Limb (tissue), 2 donors: ENCODE results near the gene DTNB.
"Not testable (repeated sequence)": the region's sequence is repeated elsewhere in the genome, so short reads cannot be mapped to it uniquely, and the experiment has no call there.

Source experiments
- DNase-seq, 2 donors: peaks; one replicate each; pipeline ENCODE4 v3.0.0-alpha.2; 2016; ENCODE audit errors: extremely low spot score in 2 of 2

Gene DTNB

DNA sequence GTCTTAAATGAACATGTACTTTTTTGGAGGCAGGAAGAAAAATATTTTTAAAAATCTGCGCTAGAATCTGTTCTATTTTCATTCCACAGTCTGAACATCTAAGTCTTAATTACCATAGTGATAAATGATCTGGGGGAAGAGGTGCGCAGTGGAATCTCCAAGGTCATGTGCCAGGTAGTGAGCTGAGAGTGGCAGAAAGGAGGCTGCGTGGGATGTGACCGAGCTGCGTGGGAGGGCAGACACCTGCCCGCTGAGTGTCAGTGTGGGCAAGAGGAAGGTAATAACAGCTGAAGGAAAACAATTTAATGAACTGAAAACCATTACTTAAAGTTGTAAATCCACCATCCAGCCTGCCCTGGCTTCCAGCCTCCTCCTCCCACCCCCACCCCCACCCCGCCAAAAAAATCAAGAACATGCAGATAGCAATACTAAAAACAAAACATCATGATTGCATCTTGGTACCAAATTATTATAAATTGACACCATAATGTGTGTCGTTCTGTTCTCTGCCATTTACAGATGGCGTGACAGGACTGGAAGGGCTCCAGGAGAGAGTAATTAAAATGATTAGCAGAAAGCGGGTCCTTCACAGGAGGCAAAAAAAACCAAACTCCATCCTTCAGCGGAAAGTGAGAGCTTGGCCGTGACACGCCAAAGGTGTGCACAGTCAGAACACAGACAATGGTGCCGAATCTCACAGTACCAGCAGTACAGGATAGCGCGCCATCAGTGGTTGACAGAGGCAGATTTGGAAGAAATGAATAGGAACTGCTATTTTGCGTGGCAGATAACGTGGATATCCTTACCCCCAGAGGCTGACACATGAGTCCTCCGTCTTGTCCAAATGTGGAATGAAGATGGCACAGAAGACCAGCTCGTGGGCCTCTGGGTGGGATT lies 11.4 kb upstream of the DTNB start:
- no peak for DNase-seq

- DNase-seq = no peak
Observed at GRCh38 chr2:25682082-25682481, 8.7 kb upstream of the DTNB start.

DNA sequence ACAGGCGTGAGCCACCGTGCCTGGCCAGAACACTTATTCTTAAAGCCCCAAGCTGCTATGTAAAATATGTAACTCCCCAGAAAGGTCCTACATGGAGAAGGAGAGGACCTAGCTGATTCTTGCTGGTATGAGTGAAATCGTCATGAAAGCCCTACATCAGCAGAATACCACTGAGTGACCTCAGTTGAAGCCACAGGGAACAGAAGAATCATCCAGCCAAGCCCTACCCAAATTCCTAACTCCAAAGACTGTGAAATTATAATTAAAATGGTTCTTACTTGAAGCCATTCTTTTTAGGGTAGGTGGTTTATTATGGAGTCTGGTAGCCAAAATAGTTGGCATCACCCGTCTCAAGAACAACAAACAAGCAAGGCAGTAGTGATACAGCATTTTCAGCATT lies 4.5 kb upstream of the DTNB start:
- no peak for DNase-seq

DNA sequence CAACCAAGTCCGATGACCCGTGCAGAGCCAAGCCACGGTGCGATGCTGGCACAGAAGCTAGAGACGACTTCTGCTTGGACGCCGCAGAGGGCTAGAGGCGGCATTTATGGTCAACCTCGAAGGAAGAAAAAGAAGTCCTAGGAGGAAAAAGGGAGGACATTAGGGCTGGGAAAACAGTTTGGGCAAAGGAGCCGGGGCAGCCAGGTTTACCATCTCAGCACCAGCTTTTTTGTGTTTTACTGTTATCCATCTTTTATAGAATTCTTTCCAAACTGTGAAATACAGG lies 643 bp upstream of the DTNB start:
- DNase-seq = no peak

DNA sequence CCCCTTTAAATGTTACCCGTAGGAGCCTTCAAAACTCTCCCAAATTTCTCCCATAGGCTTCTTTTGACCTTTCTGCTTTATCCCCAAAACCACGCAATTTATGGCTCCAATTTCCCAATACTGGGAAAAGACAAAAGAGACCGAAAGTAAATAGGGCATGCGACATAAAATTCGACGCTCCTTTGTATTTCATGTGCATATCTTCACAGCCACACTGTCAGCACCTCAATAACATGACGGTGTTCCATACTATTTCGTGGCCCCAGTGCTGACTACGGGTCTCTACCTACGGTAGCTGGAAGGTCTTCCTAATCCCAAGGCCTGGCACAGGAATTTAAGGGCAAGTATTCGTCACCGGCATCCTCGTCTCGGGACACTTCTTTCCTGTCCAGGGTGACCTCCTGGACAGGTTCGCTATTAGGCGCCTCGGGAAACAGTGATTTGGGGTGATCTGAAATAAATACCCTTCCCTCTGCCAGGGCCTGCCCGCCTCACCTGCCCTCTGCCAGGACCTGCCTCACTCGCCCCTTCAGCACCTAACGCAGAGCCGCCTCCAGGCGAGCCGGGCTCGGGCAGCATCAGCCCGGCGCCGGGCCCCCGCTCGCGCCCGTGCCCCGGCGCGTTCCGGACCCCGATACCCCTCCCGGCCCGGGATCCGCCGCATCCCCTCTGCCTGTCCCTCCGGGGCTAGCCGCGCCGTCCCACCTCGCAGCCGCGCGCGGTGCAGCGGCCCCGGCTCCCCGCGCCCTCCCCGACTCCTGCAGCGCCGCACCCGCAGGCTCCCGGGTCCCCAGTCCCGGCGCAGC lies 680 bp downstream of the DTNB start:
- peak in 1 of 2 donors; percentile 19 for DNase-seq

DNA sequence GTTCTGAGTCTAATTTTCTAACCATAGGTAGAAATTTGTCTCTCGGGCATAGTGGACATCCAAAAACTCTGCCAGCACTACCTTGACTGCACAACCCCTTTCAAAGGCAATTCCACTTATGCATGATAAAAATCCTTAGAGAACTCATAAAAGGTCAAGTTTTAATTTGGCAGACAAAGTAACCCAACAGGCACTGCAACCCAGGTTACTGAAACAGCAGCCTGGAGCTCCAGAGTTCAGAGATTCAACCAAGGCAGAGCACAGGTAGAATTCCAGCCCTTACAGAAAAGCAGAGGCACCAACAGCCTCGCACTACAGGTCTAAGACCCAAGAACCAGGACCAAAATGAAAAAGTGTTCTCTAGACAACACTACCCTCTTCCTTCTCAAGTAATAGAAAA lies 1.8 kb downstream of the DTNB start:
- no peak for DNase-seq

GRCh38 chr2:25669520-25669919 lies 3.9 kb downstream of the DTNB start:
- DNase-seq = no peak

DNA sequence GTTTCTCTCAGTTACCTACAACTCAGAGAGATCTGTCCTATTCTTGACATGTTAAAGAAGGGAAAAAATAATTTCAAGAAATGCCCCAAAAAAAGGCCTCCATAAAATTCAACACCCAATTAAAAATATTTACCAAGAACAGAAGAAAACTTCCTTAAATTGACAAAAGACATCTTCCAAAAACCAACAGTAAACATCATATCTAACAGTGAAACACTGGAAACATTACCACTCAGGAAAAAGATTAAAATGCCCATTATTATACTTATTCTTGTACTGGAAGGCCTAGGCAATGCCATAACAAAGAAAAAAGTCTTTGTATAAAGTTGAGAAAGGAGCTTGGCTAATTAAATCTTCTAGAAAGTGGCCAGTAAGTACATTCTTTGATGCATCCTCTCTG lies 7.2 kb downstream of the DTNB start:
- DNase-seq = no peak

GRCh38 chr2:25665429-25665828 lies 7.9 kb downstream of the DTNB start:
- not testable (repeated sequence) for DNase-seq

- DNase-seq = no peak
Observed at GRCh38 chr2:25664965-25665307, 8.4 kb downstream of the DTNB start.

GRCh38 chr2:25664183-25664964 lies 9.0 kb downstream of the DTNB start:
- peak; percentile 42 to 59 for DNase-seq

DNA sequence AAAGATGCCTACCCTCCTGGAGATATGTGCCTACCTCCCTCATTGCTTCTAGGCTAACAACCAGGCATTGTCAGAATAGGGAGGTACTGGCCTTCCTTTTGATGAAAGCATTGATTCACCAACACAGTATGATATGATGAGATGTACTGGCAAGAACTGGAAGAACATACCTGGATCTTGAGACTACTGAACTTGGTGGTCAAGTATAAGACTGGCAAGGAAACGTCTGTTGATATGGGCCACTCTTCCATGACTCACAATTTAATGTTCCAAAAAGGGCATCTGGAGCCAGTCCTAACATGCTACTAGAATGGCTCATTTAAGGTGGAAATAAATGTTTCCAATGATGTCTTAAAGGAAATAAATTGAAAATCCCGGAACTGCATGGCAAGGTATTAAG lies 18.1 kb downstream of the DTNB start:
- DNase-seq = no peak

GRCh38 chr2:25654801-25655200 lies 18.6 kb downstream of the DTNB start:
- DNase-seq = no peak

GRCh38 chr2:25651782-25652455 lies 21.5 kb downstream of the DTNB start:
- no peak for DNase-seq

- DNase-seq = no peak
Observed at GRCh38 chr2:25651066-25651465, 22.3 kb downstream of the DTNB start.

DNA sequence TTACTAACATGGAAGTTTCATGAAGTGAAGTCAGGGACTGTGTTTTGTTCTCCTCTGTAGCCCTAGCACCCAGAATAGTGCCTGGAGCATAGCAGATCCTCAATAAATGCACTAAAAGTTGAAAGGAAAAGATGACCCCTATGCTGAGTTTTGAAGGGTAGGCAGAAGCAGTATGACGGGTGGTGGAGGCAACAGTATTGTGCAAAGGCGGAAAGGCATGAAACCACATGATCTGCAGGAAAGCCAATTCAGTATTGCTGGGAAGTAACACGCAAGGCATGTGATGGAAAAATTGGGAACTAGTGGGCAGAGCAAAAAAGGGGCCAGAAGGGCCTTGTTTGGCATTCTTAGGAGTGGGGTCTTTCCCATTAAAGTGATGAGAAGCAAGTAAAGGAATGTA lies 23.1 kb downstream of the DTNB start:
- DNase-seq = no peak

GRCh38 chr2:25649786-25650185 lies 23.6 kb downstream of the DTNB start:
- DNase-seq = no peak

DNA sequence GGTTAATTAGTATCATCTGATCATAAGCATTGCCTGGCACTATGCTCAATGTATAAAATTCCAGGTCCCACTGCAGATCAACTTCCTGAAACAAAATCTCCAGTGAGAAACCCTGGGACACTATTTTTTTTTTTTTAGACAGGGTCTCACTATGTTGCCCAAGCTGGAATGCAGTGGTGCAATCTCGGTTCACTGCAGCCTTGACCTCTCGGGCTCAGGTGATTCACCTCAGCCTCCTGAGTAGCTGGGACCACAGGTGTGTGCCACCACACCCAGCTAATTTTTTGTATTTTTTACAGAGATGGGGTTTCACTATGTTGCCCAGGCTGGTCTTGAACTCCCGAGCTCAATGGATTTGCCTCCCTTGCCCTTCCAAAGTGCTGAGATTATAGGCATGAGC lies 31.1 kb downstream of the DTNB start:
- no peak for DNase-seq

DNA sequence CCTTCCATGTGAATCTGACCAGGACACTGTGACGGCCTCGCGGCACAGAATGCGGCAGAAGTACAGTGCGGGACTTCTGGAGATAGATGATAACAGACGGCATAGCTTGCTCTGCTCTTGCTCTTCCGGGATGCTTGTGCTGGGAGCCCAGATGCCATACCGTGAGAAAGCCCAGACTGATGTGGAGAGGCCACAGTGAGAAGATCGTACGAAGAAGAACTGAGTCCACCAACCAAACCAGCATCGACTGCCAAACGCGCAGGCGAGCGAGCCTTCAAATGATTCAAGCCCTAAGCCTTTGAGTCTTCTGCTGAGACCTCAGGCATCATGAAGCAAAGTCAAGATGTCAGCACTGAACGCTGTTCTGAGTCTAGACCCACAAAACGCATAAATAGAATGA lies 33.7 kb downstream of the DTNB start:
- DNase-seq = no peak

DNA sequence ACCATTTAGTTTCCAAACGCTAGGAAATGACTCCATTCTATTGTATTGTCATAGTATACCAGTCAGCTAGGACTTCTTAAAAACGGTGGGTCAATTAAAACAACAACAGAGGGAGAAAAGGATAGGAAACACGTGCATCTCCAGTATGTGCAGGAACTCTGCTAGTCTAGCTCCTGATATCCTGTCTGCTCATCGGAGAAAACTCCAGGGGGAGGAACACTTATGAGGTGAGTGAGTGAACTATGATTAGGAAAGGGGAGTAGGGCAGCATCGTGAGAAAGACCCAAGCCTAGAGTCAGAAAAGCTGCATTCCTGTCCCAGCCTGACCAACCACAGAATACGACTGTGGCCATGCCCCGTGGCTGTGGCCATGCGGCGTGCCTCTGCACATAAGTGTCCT lies 34.2 kb downstream of the DTNB start:
- no peak for DNase-seq

GRCh38 chr2:25635797-25636196 lies 37.6 kb downstream of the DTNB start:
- no peak for DNase-seq

DNA sequence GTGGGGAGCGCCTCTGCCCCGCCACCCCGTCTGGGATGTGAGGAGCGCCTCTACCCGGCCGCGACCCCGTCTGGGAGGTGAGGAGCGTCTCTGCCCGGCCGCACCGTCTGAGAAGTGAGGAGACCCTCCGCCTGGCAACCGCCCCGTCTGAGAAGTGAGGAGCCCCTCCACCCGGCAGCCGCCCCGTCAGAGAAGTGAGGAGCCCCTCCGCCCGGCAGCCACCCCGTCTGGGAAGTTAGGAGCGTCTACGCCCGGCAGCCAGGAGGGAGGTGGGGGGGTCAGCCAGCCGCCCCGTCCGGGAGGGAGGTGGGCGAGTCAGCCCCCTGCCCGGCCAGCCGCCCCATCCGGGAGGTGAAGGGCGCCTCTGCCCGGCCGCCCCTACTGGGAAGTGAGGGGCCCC lies 39.6 kb downstream of the DTNB start:
- not testable (repeated sequence) for DNase-seq
